ENCODE data around the gene ZCCHC7.
A peak's percentile ranks its signal among the peaks of the same experiment; 100 is the strongest.

Gene ZCCHC7

GRCh38 chr9:37338218-37338617 lies 217.8 kb downstream of the ZCCHC7 start:
- peak overlapping the region; percentile 98 for H3K27ac ChIP-seq (ENCODE audit: low read depth, low read length)
- peak overlapping the region; percentile 53 for H3K4me3 ChIP-seq (ENCODE audit: low read length)
- peaks cover 58% of the 10 kb centered on the region for H3F3A ChIP-seq (ENCODE audit: control insufficient read depth, insufficient read depth)
- no peaks in the 10 kb centered on the region for H3K27me3 ChIP-seq (ENCODE audit: control insufficient read depth, low read length)
- peaks cover 18% of the 10 kb centered on the region; the same call in 1 of the 2 replicates for H3K36me3 ChIP-seq (ENCODE audit: control insufficient read depth, low read length)
- no peaks in the 10 kb centered on the region for H3K9me3 ChIP-seq (ENCODE audit: control insufficient read depth, insufficient read depth, low read length)
- no peaks in the 10 kb centered on the region for H3K9me2 ChIP-seq (replicated peaks; ENCODE audit: control insufficient read depth, low read length)
- peak overlapping the region; percentile 78 for H3K4me2 ChIP-seq (ENCODE audit: low read length)
- TF ChIP-seq EZH2phosphoT487 (IDR thresholded peaks at IDR 0.05; ENCODE audit: borderline replicate concordance, low read length): no peak
- TF ChIP-seq, protein P1, sequence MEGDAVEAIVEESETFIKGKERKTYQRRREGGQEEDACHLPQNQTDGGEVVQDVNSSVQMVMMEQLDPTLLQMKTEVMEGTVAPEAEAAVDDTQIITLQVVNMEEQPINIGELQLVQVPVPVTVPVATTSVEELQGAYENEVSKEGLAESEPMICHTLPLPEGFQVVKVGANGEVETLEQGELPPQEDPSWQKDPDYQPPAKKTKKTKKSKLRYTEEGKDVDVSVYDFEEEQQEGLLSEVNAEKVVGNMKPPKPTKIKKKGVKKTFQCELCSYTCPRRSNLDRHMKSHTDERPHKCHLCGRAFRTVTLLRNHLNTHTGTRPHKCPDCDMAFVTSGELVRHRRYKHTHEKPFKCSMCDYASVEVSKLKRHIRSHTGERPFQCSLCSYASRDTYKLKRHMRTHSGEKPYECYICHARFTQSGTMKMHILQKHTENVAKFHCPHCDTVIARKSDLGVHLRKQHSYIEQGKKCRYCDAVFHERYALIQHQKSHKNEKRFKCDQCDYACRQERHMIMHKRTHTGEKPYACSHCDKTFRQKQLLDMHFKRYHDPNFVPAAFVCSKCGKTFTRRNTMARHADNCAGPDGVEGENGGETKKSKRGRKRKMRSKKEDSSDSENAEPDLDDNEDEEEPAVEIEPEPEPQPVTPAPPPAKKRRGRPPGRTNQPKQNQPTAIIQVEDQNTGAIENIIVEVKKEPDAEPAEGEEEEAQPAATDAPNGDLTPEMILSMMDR (IDR thresholded peaks at IDR 0.05; ENCODE audit: low read depth, low read length, poor library complexity, severe bottlenecking): no peak
- peaks cover 65% of the 10 kb centered on the region for H3K79me2 ChIP-seq (ENCODE audit: control insufficient read depth, low read length)
- peaks cover 99% of the 10 kb centered on the region for H3K4me1 ChIP-seq (ENCODE audit: control insufficient read depth, low read length)
- no peaks in the 10 kb centered on the region for H4K20me1 ChIP-seq (ENCODE audit: control insufficient read depth, insufficient read depth, low read depth, low read length)

- Histone ChIP-seq H3K4me2 (ENCODE audit: low read length) (peak overlapping the region; percentile 78), H3K79me2 (ENCODE audit: control insufficient read depth, low read length) (peaks cover 54% of the 10 kb centered on the region), H3K4me1 (ENCODE audit: control insufficient read depth, low read length) (peaks cover 85% of the 10 kb centered on the region), H3K9me2 (replicated peaks; ENCODE audit: control insufficient read depth, low read length) (no peaks in the 10 kb centered on the region), H3K36me3 (ENCODE audit: control insufficient read depth, low read length) (peaks cover 22% of the 10 kb centered on the region; the same call in 1 of the 2 replicates), H3K27ac (ENCODE audit: low read depth, low read length) (peak overlapping the region; percentile 98), H3K4me3 (ENCODE audit: low read length) (peak overlapping the region; percentile 53), H3K9me3 (ENCODE audit: control insufficient read depth, insufficient read depth, low read length) (no peaks in the 10 kb centered on the region), H3K27me3 (ENCODE audit: control insufficient read depth, low read length) (no peaks in the 10 kb centered on the region), H3F3A (ENCODE audit: control insufficient read depth, insufficient read depth) (peaks cover 49% of the 10 kb centered on the region), H4K20me1 (ENCODE audit: control insufficient read depth, insufficient read depth, low read depth, low read length) (no peaks in the 10 kb centered on the region)
- TF ChIP-seq, protein P1 (IDR thresholded peaks at IDR 0.05; ENCODE audit: low read depth, low read length, poor library complexity, severe bottlenecking): no peak
- TF ChIP-seq EZH2phosphoT487 (IDR thresholded peaks at IDR 0.05; ENCODE audit: borderline replicate concordance, low read length): no peak
Observed at GRCh38 chr9:37339923-37340322, 219.5 kb downstream of the ZCCHC7 start.

DNA sequence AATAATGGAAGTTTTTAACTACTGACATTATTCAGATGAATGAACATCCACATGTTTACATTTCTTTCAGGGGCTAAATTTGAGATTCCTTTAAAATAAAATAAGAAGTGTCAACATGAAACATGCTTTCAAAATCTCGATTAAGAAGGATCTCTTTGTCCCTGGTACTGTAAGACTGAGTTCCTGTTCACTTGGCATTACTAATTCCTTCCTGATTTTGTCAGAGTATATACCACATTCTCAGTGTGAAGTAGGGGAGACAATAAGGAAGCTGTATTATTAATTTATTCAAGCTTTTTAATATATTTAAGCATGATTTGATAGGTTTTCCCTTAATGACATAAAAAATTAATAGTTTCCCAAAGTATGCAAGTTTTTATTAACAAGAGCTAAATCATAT lies 220.6 kb downstream of the ZCCHC7 start:
- Histone ChIP-seq H3F3A (ENCODE audit: control insufficient read depth, insufficient read depth) (peaks cover 43% of the 10 kb centered on the region), H3K4me3 (ENCODE audit: low read length) (peak overlapping the region; percentile 22; the same call in 1 of the 2 replicates), H3K27ac (ENCODE audit: low read depth, low read length) (peak overlapping the region; percentile 98), H3K9me3 (ENCODE audit: control insufficient read depth, insufficient read depth, low read length) (no peaks in the 10 kb centered on the region), H3K4me1 (ENCODE audit: control insufficient read depth, low read length) (peaks cover 75% of the 10 kb centered on the region), H3K36me3 (ENCODE audit: control insufficient read depth, low read length) (peaks cover 19% of the 10 kb centered on the region; the same call in 1 of the 2 replicates), H3K27me3 (ENCODE audit: control insufficient read depth, low read length) (no peaks in the 10 kb centered on the region), H3K79me2 (ENCODE audit: control insufficient read depth, low read length) (peaks cover 46% of the 10 kb centered on the region), H4K20me1 (ENCODE audit: control insufficient read depth, insufficient read depth, low read depth, low read length) (no peaks in the 10 kb centered on the region), H3K9me2 (replicated peaks; ENCODE audit: control insufficient read depth, low read length) (no peaks in the 10 kb centered on the region), H3K4me2 (ENCODE audit: low read length) (peak overlapping the region; percentile 78)
- TF ChIP-seq, protein P1 (IDR thresholded peaks at IDR 0.05; ENCODE audit: low read depth, low read length, poor library complexity, severe bottlenecking): no peak
- no peak for TF ChIP-seq EZH2phosphoT487 (IDR thresholded peaks at IDR 0.05; ENCODE audit: borderline replicate concordance, low read length)
